Measurements from ENCODE around the gene UBE2D1. TPM values are rescaled to one million over a fixed set of nuclear protein-coding genes. Genes with fewer than 3 reads are reported as not detected.

UBE2D1 gene
- total RNA-seq, 1 experiment from 2014 or later: 24.6 TPM

DNA sequence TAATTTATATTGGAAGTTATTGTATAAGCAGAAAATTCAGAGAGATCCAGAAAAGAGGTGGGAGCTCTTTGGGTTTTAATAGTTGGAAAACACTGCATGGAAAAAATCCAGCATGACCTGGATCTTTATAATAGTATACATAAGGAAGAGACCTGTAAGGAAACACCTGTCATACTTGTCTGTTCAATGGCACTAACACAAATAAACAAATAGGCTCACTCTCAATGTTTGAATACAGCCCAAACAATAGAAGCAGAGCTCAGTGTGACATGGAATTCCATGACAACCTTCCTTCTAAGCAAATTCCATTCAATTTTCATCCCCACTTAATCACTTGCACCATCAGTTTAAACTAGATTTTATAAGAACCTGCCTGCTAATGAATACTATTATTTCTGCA lies 34.1 kb upstream of the UBE2D1 start:
- ATAC-seq (no peak), DNase-seq (ENCODE audit: low spot score) (no peak)
- Mint-ChIP-seq H3K36me3 (no peaks in the 10 kb centered on the region), H3K27ac (no peak overlapping the region), H3K9me3 (no peaks in the 10 kb centered on the region), H3K4me1 (peaks cover 11% of the 10 kb centered on the region), H3K4me3 (no peak overlapping the region), H3K27me3 (ENCODE audit: low read depth) (no peaks in the 10 kb centered on the region)
- CTCF ChIA-PET: interaction anchor here (0.6 to 2.6 kb wide), 11 partner anchors 10 to 230 kb away, joined by 3 to 24 read pairs (median 3); partner anchors contain the start of gene TFAM
- TF ChIP-seq, protein P1, sequence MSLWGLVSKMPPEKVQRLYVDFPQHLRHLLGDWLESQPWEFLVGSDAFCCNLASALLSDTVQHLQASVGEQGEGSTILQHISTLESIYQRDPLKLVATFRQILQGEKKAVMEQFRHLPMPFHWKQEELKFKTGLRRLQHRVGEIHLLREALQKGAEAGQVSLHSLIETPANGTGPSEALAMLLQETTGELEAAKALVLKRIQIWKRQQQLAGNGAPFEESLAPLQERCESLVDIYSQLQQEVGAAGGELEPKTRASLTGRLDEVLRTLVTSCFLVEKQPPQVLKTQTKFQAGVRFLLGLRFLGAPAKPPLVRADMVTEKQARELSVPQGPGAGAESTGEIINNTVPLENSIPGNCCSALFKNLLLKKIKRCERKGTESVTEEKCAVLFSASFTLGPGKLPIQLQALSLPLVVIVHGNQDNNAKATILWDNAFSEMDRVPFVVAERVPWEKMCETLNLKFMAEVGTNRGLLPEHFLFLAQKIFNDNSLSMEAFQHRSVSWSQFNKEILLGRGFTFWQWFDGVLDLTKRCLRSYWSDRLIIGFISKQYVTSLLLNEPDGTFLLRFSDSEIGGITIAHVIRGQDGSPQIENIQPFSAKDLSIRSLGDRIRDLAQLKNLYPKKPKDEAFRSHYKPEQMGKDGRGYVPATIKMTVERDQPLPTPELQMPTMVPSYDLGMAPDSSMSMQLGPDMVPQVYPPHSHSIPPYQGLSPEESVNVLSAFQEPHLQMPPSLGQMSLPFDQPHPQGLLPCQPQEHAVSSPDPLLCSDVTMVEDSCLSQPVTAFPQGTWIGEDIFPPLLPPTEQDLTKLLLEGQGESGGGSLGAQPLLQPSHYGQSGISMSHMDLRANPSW (CRISPR knock-in tag; conservative IDR thresholded peaks at IDR 0.05; ENCODE audit: low read depth): no peak
- TF ChIP-seq ZNF232 (CRISPR knock-in tag; IDR thresholded peaks at IDR 0.05) (no peak), TEAD1 (CRISPR knock-in tag; IDR thresholded peaks at IDR 0.05) (no peak), ZNF423 (CRISPR knock-in tag; IDR thresholded peaks at IDR 0.05) (no peak), SOX15 (CRISPR knock-in tag; IDR thresholded peaks at IDR 0.05) (no peak), ZNF317 (CRISPR knock-in tag; IDR thresholded peaks at IDR 0.05; ENCODE audit: borderline replicate concordance, low read depth) (no peak), RELA (CRISPR knock-in tag; IDR thresholded peaks at IDR 0.05; ENCODE audit: borderline replicate concordance) (no peak), ATF1 (CRISPR knock-in tag; IDR thresholded peaks at IDR 0.05) (no peak), ZNF396 (CRISPR knock-in tag; IDR thresholded peaks at IDR 0.05; ENCODE audit: borderline replicate concordance) (no peak)
- TF ChIP-seq, protein P2, sequence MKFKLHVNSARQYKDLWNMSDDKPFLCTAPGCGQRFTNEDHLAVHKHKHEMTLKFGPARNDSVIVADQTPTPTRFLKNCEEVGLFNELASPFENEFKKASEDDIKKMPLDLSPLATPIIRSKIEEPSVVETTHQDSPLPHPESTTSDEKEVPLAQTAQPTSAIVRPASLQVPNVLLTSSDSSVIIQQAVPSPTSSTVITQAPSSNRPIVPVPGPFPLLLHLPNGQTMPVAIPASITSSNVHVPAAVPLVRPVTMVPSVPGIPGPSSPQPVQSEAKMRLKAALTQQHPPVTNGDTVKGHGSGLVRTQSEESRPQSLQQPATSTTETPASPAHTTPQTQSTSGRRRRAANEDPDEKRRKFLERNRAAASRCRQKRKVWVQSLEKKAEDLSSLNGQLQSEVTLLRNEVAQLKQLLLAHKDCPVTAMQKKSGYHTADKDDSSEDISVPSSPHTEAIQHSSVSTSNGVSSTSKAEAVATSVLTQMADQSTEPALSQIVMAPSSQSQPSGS (CRISPR knock-in tag; IDR thresholded peaks at IDR 0.05; ENCODE audit: borderline replicate concordance, low read depth): no peak
- TF ChIP-seq, protein P3, sequence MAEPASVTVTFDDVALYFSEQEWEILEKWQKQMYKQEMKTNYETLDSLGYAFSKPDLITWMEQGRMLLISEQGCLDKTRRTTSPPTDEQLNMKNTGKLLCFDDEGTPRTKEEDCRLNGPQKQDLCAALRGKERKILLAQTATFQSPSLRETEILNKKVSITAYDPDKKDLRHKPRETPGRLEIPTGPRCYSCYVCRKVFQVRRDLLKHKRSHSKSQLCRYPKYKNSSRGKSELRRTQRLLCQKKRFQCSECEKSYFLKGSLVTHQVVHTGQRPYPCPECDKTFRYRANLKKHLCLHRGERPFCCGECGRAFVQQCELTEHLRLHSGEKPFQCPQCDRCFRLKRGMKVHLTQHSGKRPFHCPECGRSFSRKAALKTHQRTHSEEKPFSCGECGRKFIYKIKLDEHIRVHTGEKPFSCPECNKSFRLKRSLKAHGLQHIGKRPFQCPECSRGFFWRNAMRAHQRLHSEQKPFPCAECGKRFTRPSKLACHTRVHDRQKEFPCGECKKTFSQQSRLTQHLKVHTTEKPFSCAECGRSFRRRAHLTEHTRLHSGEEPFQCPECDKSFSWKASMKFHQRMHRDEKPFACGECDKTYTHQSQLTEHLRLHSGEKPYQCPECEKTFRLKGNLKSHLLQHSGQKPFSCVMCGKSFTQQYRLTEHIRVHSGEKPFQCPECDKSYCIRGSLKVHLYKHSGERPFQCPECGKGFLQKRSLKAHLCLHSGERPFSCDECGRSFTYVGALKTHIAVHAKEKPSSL (CRISPR knock-in tag; conservative IDR thresholded peaks at IDR 0.05): no peak
- TF ChIP-seq, protein P4, sequence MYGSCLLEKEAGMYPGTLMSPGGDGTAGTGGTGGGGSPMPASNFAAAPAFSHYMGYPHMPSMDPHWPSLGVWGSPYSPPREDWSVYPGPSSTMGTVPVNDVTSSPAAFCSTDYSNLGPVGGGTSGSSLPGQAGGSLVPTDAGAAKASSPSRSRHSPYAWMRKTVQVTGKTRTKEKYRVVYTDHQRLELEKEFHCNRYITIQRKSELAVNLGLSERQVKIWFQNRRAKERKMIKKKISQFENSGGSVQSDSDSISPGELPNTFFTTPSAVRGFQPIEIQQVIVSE (CRISPR knock-in tag; IDR thresholded peaks at IDR 0.05; ENCODE audit: borderline replicate concordance): no peak
- TF ChIP-seq, protein P5, sequence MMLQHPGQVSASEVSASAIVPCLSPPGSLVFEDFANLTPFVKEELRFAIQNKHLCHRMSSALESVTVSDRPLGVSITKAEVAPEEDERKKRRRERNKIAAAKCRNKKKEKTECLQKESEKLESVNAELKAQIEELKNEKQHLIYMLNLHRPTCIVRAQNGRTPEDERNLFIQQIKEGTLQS (CRISPR knock-in tag; conservative IDR thresholded peaks at IDR 0.05): no peak
- TF ChIP-seq, protein P6, sequence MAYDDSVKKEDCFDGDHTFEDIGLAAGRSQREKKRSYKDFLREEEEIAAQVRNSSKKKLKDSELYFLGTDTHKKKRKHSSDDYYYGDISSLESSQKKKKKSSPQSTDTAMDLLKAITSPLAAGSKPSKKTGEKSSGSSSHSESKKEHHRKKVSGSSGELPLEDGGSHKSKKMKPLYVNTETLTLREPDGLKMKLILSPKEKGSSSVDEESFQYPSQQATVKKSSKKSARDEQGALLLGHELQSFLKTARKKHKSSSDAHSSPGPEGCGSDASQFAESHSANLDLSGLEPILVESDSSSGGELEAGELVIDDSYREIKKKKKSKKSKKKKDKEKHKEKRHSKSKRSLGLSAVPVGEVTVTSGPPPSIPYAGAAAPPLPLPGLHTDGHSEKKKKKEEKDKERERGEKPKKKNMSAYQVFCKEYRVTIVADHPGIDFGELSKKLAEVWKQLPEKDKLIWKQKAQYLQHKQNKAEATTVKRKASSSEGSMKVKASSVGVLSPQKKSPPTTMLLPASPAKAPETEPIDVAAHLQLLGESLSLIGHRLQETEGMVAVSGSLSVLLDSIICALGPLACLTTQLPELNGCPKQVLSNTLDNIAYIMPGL (CRISPR knock-in tag; IDR thresholded peaks at IDR 0.05): no peak
- POLR2A ChIA-PET: no interaction called here

DNA sequence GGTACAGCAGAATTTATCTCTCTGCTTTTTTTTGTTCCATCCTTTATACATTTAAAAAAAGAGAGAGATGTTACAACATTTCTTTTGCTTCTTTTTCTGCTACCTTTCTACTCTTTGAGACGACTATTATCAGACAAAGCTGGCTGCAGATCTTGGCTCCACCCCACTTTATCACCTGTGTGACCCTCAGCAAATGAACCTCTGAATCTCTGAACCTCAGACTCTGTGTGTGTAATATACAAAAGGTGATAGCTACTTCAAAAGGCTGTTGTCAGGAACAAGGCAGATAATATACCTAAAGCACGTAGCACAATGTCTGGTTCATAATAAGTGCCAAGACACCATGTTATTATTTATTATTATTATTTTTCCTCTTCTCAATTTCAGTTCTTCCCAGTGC lies 32.6 kb upstream of the UBE2D1 start:
- H3K27ac Mint-ChIP-seq: no peak overlapping the region
- POLR2A ChIA-PET: no interaction called here
- CTCF ChIA-PET: interaction anchor here (1.0 kb wide), 1 partner anchor 83 kb away, joined by 3 read pairs; the partner anchor contains the start of gene TFAM
- no peak for TF ChIP-seq TEAD1 (CRISPR knock-in tag; IDR thresholded peaks at IDR 0.05)
- TF ChIP-seq, protein P2 (CRISPR knock-in tag; IDR thresholded peaks at IDR 0.05; ENCODE audit: borderline replicate concordance, low read depth): no peak
- TF ChIP-seq, protein P7, sequence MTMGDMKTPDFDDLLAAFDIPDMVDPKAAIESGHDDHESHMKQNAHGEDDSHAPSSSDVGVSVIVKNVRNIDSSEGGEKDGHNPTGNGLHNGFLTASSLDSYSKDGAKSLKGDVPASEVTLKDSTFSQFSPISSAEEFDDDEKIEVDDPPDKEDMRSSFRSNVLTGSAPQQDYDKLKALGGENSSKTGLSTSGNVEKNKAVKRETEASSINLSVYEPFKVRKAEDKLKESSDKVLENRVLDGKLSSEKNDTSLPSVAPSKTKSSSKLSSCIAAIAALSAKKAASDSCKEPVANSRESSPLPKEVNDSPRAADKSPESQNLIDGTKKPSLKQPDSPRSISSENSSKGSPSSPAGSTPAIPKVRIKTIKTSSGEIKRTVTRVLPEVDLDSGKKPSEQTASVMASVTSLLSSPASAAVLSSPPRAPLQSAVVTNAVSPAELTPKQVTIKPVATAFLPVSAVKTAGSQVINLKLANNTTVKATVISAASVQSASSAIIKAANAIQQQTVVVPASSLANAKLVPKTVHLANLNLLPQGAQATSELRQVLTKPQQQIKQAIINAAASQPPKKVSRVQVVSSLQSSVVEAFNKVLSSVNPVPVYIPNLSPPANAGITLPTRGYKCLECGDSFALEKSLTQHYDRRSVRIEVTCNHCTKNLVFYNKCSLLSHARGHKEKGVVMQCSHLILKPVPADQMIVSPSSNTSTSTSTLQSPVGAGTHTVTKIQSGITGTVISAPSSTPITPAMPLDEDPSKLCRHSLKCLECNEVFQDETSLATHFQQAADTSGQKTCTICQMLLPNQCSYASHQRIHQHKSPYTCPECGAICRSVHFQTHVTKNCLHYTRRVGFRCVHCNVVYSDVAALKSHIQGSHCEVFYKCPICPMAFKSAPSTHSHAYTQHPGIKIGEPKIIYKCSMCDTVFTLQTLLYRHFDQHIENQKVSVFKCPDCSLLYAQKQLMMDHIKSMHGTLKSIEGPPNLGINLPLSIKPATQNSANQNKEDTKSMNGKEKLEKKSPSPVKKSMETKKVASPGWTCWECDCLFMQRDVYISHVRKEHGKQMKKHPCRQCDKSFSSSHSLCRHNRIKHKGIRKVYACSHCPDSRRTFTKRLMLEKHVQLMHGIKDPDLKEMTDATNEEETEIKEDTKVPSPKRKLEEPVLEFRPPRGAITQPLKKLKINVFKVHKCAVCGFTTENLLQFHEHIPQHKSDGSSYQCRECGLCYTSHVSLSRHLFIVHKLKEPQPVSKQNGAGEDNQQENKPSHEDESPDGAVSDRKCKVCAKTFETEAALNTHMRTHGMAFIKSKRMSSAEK (CRISPR knock-in tag; IDR thresholded peaks at IDR 0.05; ENCODE audit: borderline replicate concordance): no peak
- no peak for TF ChIP-seq OVOL2 (CRISPR knock-in tag; IDR thresholded peaks at IDR 0.05; ENCODE audit: borderline replicate concordance)
- TF ChIP-seq, protein P8, sequence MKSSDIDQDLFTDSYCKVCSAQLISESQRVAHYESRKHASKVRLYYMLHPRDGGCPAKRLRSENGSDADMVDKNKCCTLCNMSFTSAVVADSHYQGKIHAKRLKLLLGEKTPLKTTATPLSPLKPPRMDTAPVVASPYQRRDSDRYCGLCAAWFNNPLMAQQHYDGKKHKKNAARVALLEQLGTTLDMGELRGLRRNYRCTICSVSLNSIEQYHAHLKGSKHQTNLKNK (CRISPR knock-in tag; IDR thresholded peaks at IDR 0.05): no peak

More for the DNA sequence above, 32.6 kb upstream of the UBE2D1 start:
- DNase-seq (ENCODE audit: low spot score) (no peak), ATAC-seq (no peak)
- H3K4me3 Mint-ChIP-seq: no peak overlapping the region
- no peaks in the 10 kb centered on the region for H3K36me3 Mint-ChIP-seq
- H3K9me3 Mint-ChIP-seq: no peaks in the 10 kb centered on the region
- H3K4me1 Mint-ChIP-seq: peaks cover 11% of the 10 kb centered on the region
- H3K27me3 Mint-ChIP-seq (ENCODE audit: low read depth): no peaks in the 10 kb centered on the region
